IPS DF 6.9 (cell line): ENCODE measurements around the gene CDH18.

Experiments used
- DNase-seq: peaks from one replicate; pipeline ENCODE4 v3.0.0-alpha.2; 2013; ENCODE audit warnings: low read depth, low spot score
- H3K27ac ChIP-seq: one replicate; pipeline ENCODE4 v1.5.1; 2013; ENCODE audit warnings: low read length, control low read depth
- H3K27me3 ChIP-seq: 2 replicates; pipeline ENCODE4 v1.6.1; 2013; ENCODE audit warnings: mild to moderate bottlenecking, low read length; ENCODE audit not compliant: control insufficient read depth, insufficient read depth
- H3K36me3 ChIP-seq: 2 replicates; pipeline ENCODE4 v1.6.1; 2013; ENCODE audit warnings: low read length; ENCODE audit not compliant: control insufficient read depth, insufficient read depth
- H3K4me1 ChIP-seq: 2 replicates; pipeline ENCODE4 v1.6.1; 2013; ENCODE audit warnings: low read length; ENCODE audit not compliant: control insufficient read depth, insufficient read depth
- H3K4me3 ChIP-seq: 2 replicates; pipeline ENCODE4 v1.5.1; 2013; ENCODE audit warnings: mild to moderate bottlenecking, low read length
- H3K9me3 ChIP-seq: 2 replicates; pipeline ENCODE4 v1.6.1; 2013; ENCODE audit warnings: low read length, inconsistent platforms; ENCODE audit not compliant: control insufficient read depth, insufficient read depth
- WGBS: extraction: QIAGEN DNeasy Blood & Tissue Kit; methylation state at CpG from one replicate; pipeline ENCODE4 v1.1.7; 2013; ENCODE audit warnings: mixed read lengths, missing lambda C conversion rate; ENCODE audit not compliant: insufficient read length, insufficient coverage; 5-methylcytosine and 5-hydroxymethylcytosine counted together

Gene CDH18

DNA sequence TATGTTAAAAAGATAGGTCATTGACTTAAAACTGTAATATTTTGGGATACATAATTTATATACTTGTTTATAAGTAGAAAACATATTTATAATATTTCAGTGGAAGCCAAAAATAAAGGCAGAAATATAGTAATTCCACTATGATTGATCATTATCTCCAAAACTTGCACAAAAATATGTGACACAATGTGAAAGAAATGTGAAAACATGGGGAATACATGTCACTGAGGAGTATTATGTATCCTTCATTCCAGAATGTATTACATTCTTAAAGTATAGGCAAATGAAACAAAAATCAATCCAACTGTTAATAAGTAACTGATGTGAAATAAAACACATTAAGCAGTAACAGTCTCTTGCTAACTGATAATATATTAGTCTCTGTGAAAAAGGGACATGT lies 236.7 kb downstream of the CDH18 start:
- no peaks in the 10 kb centered on the region for H3K4me1 ChIP-seq
- no peaks in the 10 kb centered on the region for H3K9me3 ChIP-seq
- no peak overlapping the region for H3K27ac ChIP-seq
- H3K36me3 ChIP-seq = no peaks in the 10 kb centered on the region
- H3K27me3 ChIP-seq = no peaks in the 10 kb centered on the region
- no peak overlapping the region for H3K4me3 ChIP-seq
- DNase-seq = no peak

GRCh38 chr5:19745247-19745646 lies 242.8 kb downstream of the CDH18 start:
- H3K9me3 ChIP-seq = no peaks in the 10 kb centered on the region
- no peak for DNase-seq
- no peaks in the 10 kb centered on the region for H3K27me3 ChIP-seq
- no peak overlapping the region for H3K4me3 ChIP-seq
- no peak overlapping the region for H3K27ac ChIP-seq
- no peaks in the 10 kb centered on the region for H3K36me3 ChIP-seq
- no peaks in the 10 kb centered on the region for H3K4me1 ChIP-seq
- no CpG with 5 or more reads among the region's 3 CpGs for WGBS

GRCh38 chr5:19739671-19740070 lies 248.3 kb downstream of the CDH18 start:
- H3K9me3 ChIP-seq = no peaks in the 10 kb centered on the region
- WGBS = no CpG with 5 or more reads among the region's 1 CpG
- no peak overlapping the region for H3K4me3 ChIP-seq
- H3K36me3 ChIP-seq = no peaks in the 10 kb centered on the region
- no peak for DNase-seq
- no peaks in the 10 kb centered on the region for H3K27me3 ChIP-seq
- no peak overlapping the region for H3K27ac ChIP-seq
- H3K4me1 ChIP-seq = no peaks in the 10 kb centered on the region

DNA sequence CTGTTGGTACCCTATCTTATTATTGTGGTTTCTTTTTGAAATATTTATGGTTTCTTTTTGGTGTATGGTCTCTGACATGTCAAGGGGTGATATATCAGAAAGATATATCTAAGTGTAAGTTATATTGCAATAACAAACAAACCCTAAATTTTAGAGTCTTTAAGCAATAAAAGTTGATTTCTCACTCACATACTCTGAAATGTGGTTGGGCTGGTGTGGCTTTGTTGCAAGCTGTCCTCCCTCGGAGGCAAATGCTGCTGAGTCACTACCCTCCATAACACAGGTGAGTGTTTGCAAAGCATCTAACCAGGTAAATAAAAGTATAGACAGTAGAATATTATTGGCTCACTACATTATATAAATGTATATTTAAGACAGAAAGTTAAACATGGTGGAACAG lies 253.2 kb downstream of the CDH18 start:
- Histone ChIP-seq H3K4me1 (no peaks in the 10 kb centered on the region), H3K36me3 (peaks cover 2% of the 10 kb centered on the region; the same call in 1 of the 2 replicates), H3K9me3 (no peaks in the 10 kb centered on the region), H3K4me3 (no peak overlapping the region), H3K27me3 (no peaks in the 10 kb centered on the region), H3K27ac (no peak overlapping the region)
- DNase-seq = no peak
- no CpG with 5 or more reads among the region's 1 CpG for WGBS

DNA sequence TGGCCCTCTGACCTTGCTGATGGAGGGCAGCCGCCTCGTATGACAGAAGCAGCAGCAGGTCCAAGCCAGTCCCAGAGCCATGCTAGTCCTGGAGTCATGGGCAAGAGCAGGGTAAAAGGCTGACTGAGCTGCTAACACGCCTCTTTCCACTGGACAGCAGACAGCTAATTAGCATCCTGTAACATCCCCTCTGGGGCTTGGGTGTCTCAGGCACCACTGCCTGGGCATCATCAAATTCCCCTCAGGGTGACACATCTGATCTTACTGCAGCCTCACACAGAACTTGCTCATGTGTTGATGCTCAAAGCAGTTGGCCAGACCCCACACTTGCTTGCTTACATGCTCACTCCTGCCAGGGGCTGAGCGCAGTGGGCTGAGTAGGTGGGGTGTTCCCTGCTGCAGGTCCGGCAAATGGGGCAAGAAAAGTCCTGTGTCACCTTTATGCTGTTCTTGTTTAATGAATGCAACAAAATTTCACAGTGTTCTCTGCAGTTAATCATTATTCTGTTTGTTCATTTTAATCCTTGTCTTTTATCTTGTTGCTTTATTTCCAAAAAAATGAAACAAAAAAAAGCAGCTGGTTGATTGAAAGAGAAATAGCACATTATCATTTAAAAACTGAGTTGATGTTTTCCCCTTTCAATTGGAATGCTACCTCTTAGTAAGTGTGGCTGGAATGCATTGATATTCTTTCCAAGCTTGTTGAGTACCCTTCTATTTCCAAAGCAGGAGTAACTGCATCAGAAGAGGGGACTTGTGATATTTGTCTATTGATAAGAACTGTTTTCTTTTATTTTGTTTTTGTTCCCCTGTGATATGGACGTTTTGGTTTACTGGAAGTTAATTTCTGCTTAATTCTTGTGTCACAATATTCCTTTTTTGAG lies 254.1 kb downstream of the CDH18 start:
- no peak overlapping the region for H3K27ac ChIP-seq
- no CpG with 5 or more reads among the region's 6 CpGs for WGBS
- no peak for DNase-seq

DNA sequence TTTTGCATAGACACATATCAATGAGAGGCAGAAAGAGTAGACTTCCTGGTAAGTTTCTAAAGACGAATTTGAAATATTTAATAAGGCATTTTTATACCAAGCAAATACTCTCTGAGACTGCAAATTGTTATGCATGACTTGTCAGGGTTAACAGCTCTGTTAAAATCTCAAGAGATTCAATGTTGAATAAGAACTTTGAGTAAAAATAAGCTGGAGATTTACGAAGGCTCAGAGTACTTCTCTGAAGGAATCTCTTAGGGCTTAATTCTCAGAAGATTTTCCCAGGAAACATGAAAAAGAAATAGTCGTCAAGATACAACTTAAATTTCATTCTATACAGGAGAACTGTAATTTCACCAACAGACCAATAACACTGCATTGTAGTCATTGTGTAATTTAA lies 259.4 kb downstream of the CDH18 start:
- no peak for DNase-seq
- no CpG with 5 or more reads among the region's 3 CpGs for WGBS
- Histone ChIP-seq H3K36me3 (peaks cover 2% of the 10 kb centered on the region; the same call in 1 of the 2 replicates), H3K27me3 (no peaks in the 10 kb centered on the region; the same call in 1 of the 2 replicates), H3K9me3 (no peaks in the 10 kb centered on the region), H3K4me1 (no peaks in the 10 kb centered on the region), H3K27ac (no peak overlapping the region), H3K4me3 (no peak overlapping the region)

More for the DNA sequence above, 254.1 kb downstream of the CDH18 start:
- Histone ChIP-seq H3K4me3 (no peak overlapping the region), H3K9me3 (no peaks in the 10 kb centered on the region), H3K36me3 (peaks cover 2% of the 10 kb centered on the region; the same call in 1 of the 2 replicates), H3K4me1 (no peaks in the 10 kb centered on the region), H3K27me3 (no peaks in the 10 kb centered on the region; the same call in 1 of the 2 replicates)

- Histone ChIP-seq H3K27ac (no peak overlapping the region), H3K36me3 (no peaks in the 10 kb centered on the region), H3K9me3 (no peaks in the 10 kb centered on the region), H3K4me3 (no peak overlapping the region), H3K27me3 (no peaks in the 10 kb centered on the region), H3K4me1 (no peaks in the 10 kb centered on the region)
- DNase-seq = no peak
- no CpG with 5 or more reads among the region's 3 CpGs for WGBS
These were observed 268.9 kb downstream of the CDH18 start for GRCh38 chr5:19719109-19719508.

DNA sequence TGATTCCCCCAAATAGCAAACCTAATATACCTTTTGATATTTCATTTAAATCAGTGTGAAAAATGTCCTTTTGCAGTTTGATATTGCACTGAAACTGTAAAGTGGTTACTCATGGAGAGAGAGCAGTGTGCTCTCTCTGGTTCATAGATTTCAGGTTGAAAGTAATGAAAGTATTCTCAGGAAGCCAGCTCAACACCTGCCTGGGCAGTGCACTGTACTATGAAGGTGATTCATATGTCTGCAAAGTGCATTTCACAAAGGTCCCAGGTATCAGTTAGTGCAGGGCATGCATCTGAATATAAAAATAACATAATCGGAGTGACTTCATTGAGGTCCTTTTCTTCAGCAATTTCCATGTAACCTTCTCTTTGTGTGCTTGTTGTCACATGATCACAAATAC lies 274.3 kb downstream of the CDH18 start:
- WGBS = no CpG with 5 or more reads among the region's 1 CpG
- Histone ChIP-seq H3K27ac (no peak overlapping the region), H3K4me1 (no peaks in the 10 kb centered on the region), H3K36me3 (no peaks in the 10 kb centered on the region), H3K27me3 (no peaks in the 10 kb centered on the region), H3K4me3 (no peak overlapping the region), H3K9me3 (no peaks in the 10 kb centered on the region)
- DNase-seq = no peak

DNA sequence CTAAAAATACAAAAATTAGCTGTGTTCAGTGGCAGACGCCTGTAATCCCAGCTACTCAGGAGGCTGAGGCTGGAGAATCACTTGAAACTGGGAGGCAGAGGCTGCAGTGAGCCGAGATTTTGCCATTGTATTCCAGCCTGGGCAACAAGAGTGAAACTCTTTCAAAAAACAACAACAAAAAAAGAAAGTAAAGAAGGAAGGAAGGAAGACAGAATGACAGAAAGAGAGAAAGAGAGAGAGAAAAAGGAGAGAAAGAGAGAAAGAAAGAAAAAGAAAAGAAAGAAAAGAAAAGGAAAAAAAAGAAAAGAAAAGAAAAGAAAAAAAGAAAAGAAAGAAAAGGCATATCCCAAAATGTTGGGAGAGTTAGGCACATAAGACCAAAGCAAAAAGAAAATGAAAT lies 278.6 kb downstream of the CDH18 start:
- no peaks in the 10 kb centered on the region for H3K4me1 ChIP-seq
- H3K9me3 ChIP-seq = no peaks in the 10 kb centered on the region; the same call in 1 of the 2 replicates
- H3K4me3 ChIP-seq = no peak overlapping the region
- no peaks in the 10 kb centered on the region for H3K27me3 ChIP-seq
- WGBS = no CpG with 5 or more reads among the region's 2 CpGs
- no peak overlapping the region for H3K27ac ChIP-seq
- no peak for DNase-seq
- no peaks in the 10 kb centered on the region for H3K36me3 ChIP-seq

DNA sequence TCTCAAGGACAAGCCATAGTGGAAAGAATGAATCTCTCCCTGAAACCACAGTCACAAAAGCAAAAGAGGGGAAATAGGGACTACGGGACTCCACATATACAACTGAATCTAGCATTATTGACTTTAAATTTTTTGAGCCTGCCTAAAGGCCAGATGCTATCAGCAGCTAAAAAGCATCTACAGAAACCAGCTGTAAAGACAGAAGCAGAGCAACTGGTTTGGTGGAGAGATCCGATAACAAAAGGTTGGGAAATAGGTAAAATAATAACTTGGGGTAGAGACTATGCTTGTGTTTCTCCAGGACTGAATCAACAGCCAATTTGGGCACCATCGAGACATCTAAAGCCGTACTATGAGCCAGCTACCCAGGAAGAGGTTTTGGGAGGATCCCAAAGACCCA lies 281.2 kb downstream of the CDH18 start:
- H3K36me3 ChIP-seq = no peaks in the 10 kb centered on the region
- no peaks in the 10 kb centered on the region for H3K27me3 ChIP-seq
- H3K9me3 ChIP-seq = no peaks in the 10 kb centered on the region; the same call in 1 of the 2 replicates
- no peak for DNase-seq
- H3K4me1 ChIP-seq = no peaks in the 10 kb centered on the region
- no peak overlapping the region for H3K4me3 ChIP-seq
- no CpG with 5 or more reads among the region's 4 CpGs for WGBS
- H3K27ac ChIP-seq = no peak overlapping the region

DNA sequence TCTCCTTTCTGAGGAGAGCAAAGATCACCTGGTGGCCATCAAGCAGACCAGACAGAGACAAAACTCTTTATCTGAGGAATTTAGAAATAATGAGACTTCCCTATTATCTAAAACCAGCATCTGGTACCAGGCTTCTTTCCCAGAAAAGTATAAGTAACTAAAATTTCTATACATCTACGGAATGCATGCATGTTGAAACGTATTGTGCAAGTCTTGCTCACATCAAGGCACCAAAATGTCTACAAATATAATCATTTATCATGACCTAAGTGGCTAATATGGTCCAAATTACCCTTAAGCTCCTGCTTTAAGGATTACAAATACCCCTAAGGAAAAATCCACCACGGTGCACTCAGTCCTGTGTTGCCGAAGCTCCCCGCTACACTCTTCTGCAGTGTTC lies 286.3 kb downstream of the CDH18 start:
- Histone ChIP-seq H3K27me3 (no peaks in the 10 kb centered on the region), H3K36me3 (no peaks in the 10 kb centered on the region), H3K4me3 (no peak overlapping the region), H3K27ac (no peak overlapping the region), H3K9me3 (no peaks in the 10 kb centered on the region), H3K4me1 (no peaks in the 10 kb centered on the region)
- DNase-seq = no peak
- no CpG with 5 or more reads among the region's 5 CpGs for WGBS
